ENCODE measurements around the gene FYTTD1.

GRCh38 chr3:197795200-197795599 lies 45.5 kb downstream of the FYTTD1 start:
- TF ChIP-seq CTCF (IDR thresholded peaks at IDR 0.05) (no peak), POLR2A (IDR thresholded peaks at IDR 0.05) (no peak)

All from thyroid gland (tissue), 4 donors.